ENCODE data around the gene RELN.
"Not testable (repeated sequence)": the region's sequence is repeated elsewhere in the genome, so short reads cannot be mapped to it uniquely, and the experiment has no call there.

The RELN gene

GRCh38 chr7:103843689-103844480 is 145.6 kb downstream of the RELN start:
- no peaks in the 10 kb centered on the region for H3K9me3 Mint-ChIP-seq
- H3K4me1 Mint-ChIP-seq (ENCODE audit: low read depth) = no peaks in the 10 kb centered on the region
- H3K27ac Mint-ChIP-seq = no peak overlapping the region
- no peaks in the 10 kb centered on the region for H3K36me3 Mint-ChIP-seq (ENCODE audit: low read depth)
- no peak overlapping the region for H3K4me3 Mint-ChIP-seq
- peaks cover 5% of the 10 kb centered on the region for H3K27me3 Mint-ChIP-seq (ENCODE audit: low read depth)

GRCh38 chr7:103833401-103833800 is 156.1 kb downstream of the RELN start:
- Mint-ChIP-seq H3K36me3 (ENCODE audit: low read depth) (no peaks in the 10 kb centered on the region), H3K4me3 (no peak overlapping the region), H3K27ac (no peak overlapping the region), H3K4me1 (ENCODE audit: low read depth) (no peaks in the 10 kb centered on the region), H3K27me3 (ENCODE audit: low read depth) (peaks cover 2% of the 10 kb centered on the region), H3K9me3 (no peaks in the 10 kb centered on the region)

GRCh38 chr7:103832438-103832837 is 157.0 kb downstream of the RELN start:
- Mint-ChIP-seq H3K27ac (no peak overlapping the region), H3K36me3 (ENCODE audit: low read depth) (no peaks in the 10 kb centered on the region), H3K27me3 (ENCODE audit: low read depth) (peaks cover 4% of the 10 kb centered on the region), H3K4me1 (ENCODE audit: low read depth) (no peaks in the 10 kb centered on the region), H3K9me3 (no peaks in the 10 kb centered on the region), H3K4me3 (no peak overlapping the region)

- Mint-ChIP-seq H3K4me1 (ENCODE audit: low read depth) (no peaks in the 10 kb centered on the region), H3K36me3 (ENCODE audit: low read depth) (no peaks in the 10 kb centered on the region), H3K27me3 (ENCODE audit: low read depth) (peaks cover 4% of the 10 kb centered on the region), H3K27ac (no peak overlapping the region), H3K9me3 (no peaks in the 10 kb centered on the region), H3K4me3 (no peak overlapping the region)
Observed at GRCh38 chr7:103824251-103824650, 165.2 kb downstream of the RELN start.

GRCh38 chr7:103823084-103823483 is 166.4 kb downstream of the RELN start:
- H3K27ac Mint-ChIP-seq = no peak overlapping the region
- H3K4me3 Mint-ChIP-seq = no peak overlapping the region
- no peaks in the 10 kb centered on the region for H3K36me3 Mint-ChIP-seq (ENCODE audit: low read depth)
- H3K9me3 Mint-ChIP-seq = no peaks in the 10 kb centered on the region
- H3K27me3 Mint-ChIP-seq (ENCODE audit: low read depth) = no peaks in the 10 kb centered on the region
- no peaks in the 10 kb centered on the region for H3K4me1 Mint-ChIP-seq (ENCODE audit: low read depth)

GRCh38 chr7:103821092-103821491 is 168.4 kb downstream of the RELN start:
- H3K4me1 Mint-ChIP-seq (ENCODE audit: low read depth) = no peaks in the 10 kb centered on the region
- no peaks in the 10 kb centered on the region for H3K36me3 Mint-ChIP-seq (ENCODE audit: low read depth)
- no peaks in the 10 kb centered on the region for H3K9me3 Mint-ChIP-seq
- H3K27me3 Mint-ChIP-seq (ENCODE audit: low read depth) = no peaks in the 10 kb centered on the region
- no peak overlapping the region for H3K27ac Mint-ChIP-seq
- H3K4me3 Mint-ChIP-seq = no peak overlapping the region

GRCh38 chr7:103815972-103816371 is 173.5 kb downstream of the RELN start:
- H3K4me1 Mint-ChIP-seq (ENCODE audit: low read depth); H3K36me3 Mint-ChIP-seq (ENCODE audit: low read depth); H3K27me3 Mint-ChIP-seq (ENCODE audit: low read depth); H3K4me3 Mint-ChIP-seq; H3K27ac Mint-ChIP-seq; H3K9me3 Mint-ChIP-seq: not testable (repeated sequence)

GRCh38 chr7:103813970-103814369 is 175.5 kb downstream of the RELN start:
- no peaks in the 10 kb centered on the region for H3K27me3 Mint-ChIP-seq (ENCODE audit: low read depth)
- H3K4me1 Mint-ChIP-seq (ENCODE audit: low read depth) = no peaks in the 10 kb centered on the region
- H3K9me3 Mint-ChIP-seq = no peaks in the 10 kb centered on the region
- no peak overlapping the region for H3K4me3 Mint-ChIP-seq
- no peaks in the 10 kb centered on the region for H3K36me3 Mint-ChIP-seq (ENCODE audit: low read depth)
- no peak overlapping the region for H3K27ac Mint-ChIP-seq

GRCh38 chr7:103811997-103812396 is 177.5 kb downstream of the RELN start:
- H3K4me1 Mint-ChIP-seq (ENCODE audit: low read depth) = no peaks in the 10 kb centered on the region
- H3K36me3 Mint-ChIP-seq (ENCODE audit: low read depth) = no peaks in the 10 kb centered on the region
- H3K4me3 Mint-ChIP-seq = no peak overlapping the region
- no peaks in the 10 kb centered on the region for H3K9me3 Mint-ChIP-seq
- H3K27me3 Mint-ChIP-seq (ENCODE audit: low read depth) = peaks cover 6% of the 10 kb centered on the region
- H3K27ac Mint-ChIP-seq = no peak overlapping the region

- no peaks in the 10 kb centered on the region for H3K9me3 Mint-ChIP-seq
Observed at GRCh38 chr7:103811290-103811689, 178.2 kb downstream of the RELN start.

GRCh38 chr7:103810112-103810744 is 179.2 kb downstream of the RELN start:
- H3K27ac Mint-ChIP-seq = no peak overlapping the region
- peaks cover 9% of the 10 kb centered on the region for H3K27me3 Mint-ChIP-seq (ENCODE audit: low read depth)
- H3K9me3 Mint-ChIP-seq = no peaks in the 10 kb centered on the region
- H3K4me1 Mint-ChIP-seq (ENCODE audit: low read depth) = no peaks in the 10 kb centered on the region
- no peak overlapping the region for H3K4me3 Mint-ChIP-seq
- no peaks in the 10 kb centered on the region for H3K36me3 Mint-ChIP-seq (ENCODE audit: low read depth)

More at GRCh38 chr7:103811290-103811689, 178.2 kb downstream of the RELN start:
- Mint-ChIP-seq H3K27me3 (ENCODE audit: low read depth) (peaks cover 9% of the 10 kb centered on the region), H3K27ac (no peak overlapping the region), H3K4me3 (no peak overlapping the region), H3K4me1 (ENCODE audit: low read depth) (no peaks in the 10 kb centered on the region), H3K36me3 (ENCODE audit: low read depth) (no peaks in the 10 kb centered on the region)

GRCh38 chr7:103809229-103809994 is 180.0 kb downstream of the RELN start:
- H3K4me3 Mint-ChIP-seq = no peak overlapping the region

GRCh38 chr7:103805346-103805745 is 184.1 kb downstream of the RELN start:
- Mint-ChIP-seq H3K4me1 (ENCODE audit: low read depth) (no peaks in the 10 kb centered on the region), H3K9me3 (no peaks in the 10 kb centered on the region), H3K4me3 (no peak overlapping the region)

More at GRCh38 chr7:103809229-103809994, 180.0 kb downstream of the RELN start:
- Mint-ChIP-seq H3K36me3 (ENCODE audit: low read depth) (no peaks in the 10 kb centered on the region), H3K27ac (no peak overlapping the region), H3K9me3 (no peaks in the 10 kb centered on the region), H3K4me1 (ENCODE audit: low read depth) (no peaks in the 10 kb centered on the region), H3K27me3 (ENCODE audit: low read depth) (peaks cover 9% of the 10 kb centered on the region)

GRCh38 chr7:103803631-103804030 is 185.8 kb downstream of the RELN start:
- H3K4me3 Mint-ChIP-seq = no peak overlapping the region
- no peaks in the 10 kb centered on the region for H3K36me3 Mint-ChIP-seq (ENCODE audit: low read depth)
- H3K27ac Mint-ChIP-seq = no peak overlapping the region
- H3K4me1 Mint-ChIP-seq (ENCODE audit: low read depth) = no peaks in the 10 kb centered on the region
- H3K27me3 Mint-ChIP-seq (ENCODE audit: low read depth) = peaks cover 12% of the 10 kb centered on the region
- no peaks in the 10 kb centered on the region for H3K9me3 Mint-ChIP-seq

More at GRCh38 chr7:103805346-103805745, 184.1 kb downstream of the RELN start:
- Mint-ChIP-seq H3K36me3 (ENCODE audit: low read depth) (no peaks in the 10 kb centered on the region), H3K27me3 (ENCODE audit: low read depth) (peaks cover 12% of the 10 kb centered on the region), H3K27ac (no peak overlapping the region)

GRCh38 chr7:103799298-103799697 is 190.2 kb downstream of the RELN start:
- Mint-ChIP-seq H3K4me3 (no peak overlapping the region), H3K9me3 (no peaks in the 10 kb centered on the region), H3K27ac (no peak overlapping the region), H3K4me1 (ENCODE audit: low read depth) (no peaks in the 10 kb centered on the region), H3K36me3 (ENCODE audit: low read depth) (no peaks in the 10 kb centered on the region), H3K27me3 (ENCODE audit: low read depth) (peaks cover 3% of the 10 kb centered on the region)

All from T-helper 1 cell treated with Interleukin-12 subunit alpha and Interleukin-12 subunit beta and Interleukin-4 antibody, amounts not matched to agents 30 μg/mL and 1 μg/mL, for 36 hours (primary cell).